Karpas-422 (cell line): ENCODE data around the gene GAB1. TPM values are rescaled to one million over a fixed set of nuclear protein-coding genes. Genes with fewer than 3 reads are reported as not detected.

Experiments used
- DNase-seq: peaks from one replicate; pipeline ENCODE4 v3.0.0-alpha.2; 2015
- H2AFZ ChIP-seq: fragments of 200-600 bp; sonication (generic); 2 replicates; pipeline ENCODE4 v1.6.1; 2014; ENCODE audit warnings: antibody characterized with exemption, low read length, mixed read lengths
- H3K27ac ChIP-seq: fragments of 200-600 bp; sonication (generic); 2 replicates; pipeline ENCODE4 v1.5.1; 2014; ENCODE audit warnings: mild to moderate bottlenecking, low read length, moderate library complexity
- H3K27me3 ChIP-seq: fragments of 200-600 bp; sonication (generic); 2 replicates; pipeline ENCODE4 v1.6.1; 2014; ENCODE audit warnings: low read length, mixed read lengths
- H3K36me3 ChIP-seq: fragments of 200-600 bp; sonication (generic); 2 replicates; pipeline ENCODE4 v1.6.1; 2014; ENCODE audit warnings: low read length, mixed read lengths; ENCODE audit not compliant: insufficient read depth
- H3K4me1 ChIP-seq: fragments of 200-600 bp; sonication (generic); 2 replicates; pipeline ENCODE4 v1.6.1; 2014; ENCODE audit warnings: mild to moderate bottlenecking, low read length, mixed read lengths
- H3K4me2 ChIP-seq: fragments of 200-600 bp; sonication (generic); 2 replicates; pipeline ENCODE4 v1.6.1; 2014; ENCODE audit warnings: low read length, low read depth, mild to moderate bottlenecking; ENCODE audit not compliant: poor library complexity, severe bottlenecking
- H3K4me3 ChIP-seq: fragments of 200-600 bp; sonication (generic); 2 replicates; pipeline ENCODE4 v1.5.1; 2014; ENCODE audit warnings: mild to moderate bottlenecking, antibody characterized with exemption, low read length, mixed read lengths
- H3K79me2 ChIP-seq: fragments of 200-600 bp; sonication (generic); 2 replicates; pipeline ENCODE4 v1.6.1; 2014; ENCODE audit warnings: mild to moderate bottlenecking, low read length, mixed read lengths
- H3K9ac ChIP-seq: fragments of 200-600 bp; sonication (generic); 2 replicates; pipeline ENCODE4 v1.6.0; 2014; ENCODE audit warnings: low read length
- H3K9me2 ChIP-seq: fragments of 200-600 bp; sonication (generic), shearing (Covaris generic); replicated peaks from 2 replicates; pipeline ENCODE4 v1.6.0; 2014; ENCODE audit warnings: mild to moderate bottlenecking, low read length, moderate library complexity; ENCODE audit not compliant: insufficient read depth
- H3K9me3 ChIP-seq: fragments of 300-700, 200-600 bp; sonication (generic); 2 replicates; pipeline ENCODE4 v1.6.1; 2014; ENCODE audit warnings: low read length, mixed read lengths
- H4K20me1 ChIP-seq: fragments of 200-600 bp; sonication (generic); 2 replicates; pipeline ENCODE4 v1.6.1; 2014; ENCODE audit warnings: mild to moderate bottlenecking, antibody characterized with exemption, low read length, low read depth; ENCODE audit not compliant: insufficient read depth
- total RNA-seq: library from RNA; depleted of rRNA; stranded (reverse); fragments of >200 nt; shearing (Covaris generic); gene quantifications from 2 replicates; pipeline ENCODE4 v1.2.3, GENCODE V29; 2014; ENCODE audit warnings: low replicate concordance

GAB1 gene
- total RNA-seq, 1 experiment from 2014 or later: not detected

DNA sequence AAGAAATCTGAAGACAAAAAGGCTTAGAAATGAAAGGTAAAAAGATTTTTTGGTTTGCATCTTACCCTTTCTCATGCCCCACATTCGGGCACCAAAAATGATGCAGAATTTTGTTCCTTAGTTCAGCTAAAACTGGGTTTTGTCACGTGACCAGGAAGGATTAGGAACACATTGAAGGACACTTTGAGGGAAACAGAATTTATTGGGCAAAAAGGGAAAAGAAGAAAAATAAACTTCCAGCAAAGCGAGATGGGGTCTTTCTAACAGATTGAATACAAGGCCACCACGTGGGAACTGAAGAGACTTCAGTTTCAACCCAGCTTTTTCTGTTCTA, 95.5 kb downstream of the GAB1 start:
- H3K27ac ChIP-seq: no peak overlapping the region
- H3K4me1 ChIP-seq: no peaks in the 10 kb centered on the region
- H3K4me3 ChIP-seq: no peak overlapping the region
- no peak overlapping the region for H3K9ac ChIP-seq
- H3K27me3 ChIP-seq: no peaks in the 10 kb centered on the region
- no peaks in the 10 kb centered on the region for H3K9me2 ChIP-seq
- H4K20me1 ChIP-seq: no peaks in the 10 kb centered on the region
- no peaks in the 10 kb centered on the region for H3K79me2 ChIP-seq
- no peak for DNase-seq
- H2AFZ ChIP-seq: no peak overlapping the region
- H3K9me3 ChIP-seq: 0 out of 2 replicates have a peak, but pooled peaks cover 3% of the 10 kb centered on the region
- no peak overlapping the region for H3K4me2 ChIP-seq
- H3K36me3 ChIP-seq: no peaks in the 10 kb centered on the region

- Histone ChIP-seq H3K4me3 (no peak overlapping the region), H3K9me3 (0 out of 2 replicates have a peak, but pooled peaks cover 3% of the 10 kb centered on the region), H2AFZ (no peak overlapping the region), H3K4me1 (no peaks in the 10 kb centered on the region), H3K36me3 (no peaks in the 10 kb centered on the region), H3K79me2 (no peaks in the 10 kb centered on the region), H4K20me1 (no peaks in the 10 kb centered on the region), H3K9ac (no peak overlapping the region), H3K9me2 (no peaks in the 10 kb centered on the region), H3K4me2 (no peak overlapping the region), H3K27me3 (no peaks in the 10 kb centered on the region), H3K27ac (no peak overlapping the region)
- DNase-seq: no peak
Observed at GRCh38 chr4:143433231-143433630, 96.6 kb downstream of the GAB1 start.

GRCh38 chr4:143435955-143436354, 99.3 kb downstream of the GAB1 start:
- H3K9me3 ChIP-seq: no peaks in the 10 kb centered on the region
- no peak overlapping the region for H2AFZ ChIP-seq
- no peak overlapping the region for H3K27ac ChIP-seq
- no peak overlapping the region for H3K4me2 ChIP-seq
- H3K79me2 ChIP-seq: no peaks in the 10 kb centered on the region
- H3K4me3 ChIP-seq: no peak overlapping the region
- H3K36me3 ChIP-seq: no peaks in the 10 kb centered on the region
- no peak for DNase-seq
- H3K4me1 ChIP-seq: no peaks in the 10 kb centered on the region
- H4K20me1 ChIP-seq: no peaks in the 10 kb centered on the region
- H3K9ac ChIP-seq: no peak overlapping the region
- no peaks in the 10 kb centered on the region for H3K27me3 ChIP-seq
- no peaks in the 10 kb centered on the region for H3K9me2 ChIP-seq

- H3K9me2 ChIP-seq: no peaks in the 10 kb centered on the region
- no peak overlapping the region for H3K9ac ChIP-seq
- DNase-seq: no peak
- no peaks in the 10 kb centered on the region for H4K20me1 ChIP-seq
- H3K9me3 ChIP-seq: no peaks in the 10 kb centered on the region
- no peak overlapping the region for H3K4me2 ChIP-seq
- no peak overlapping the region for H3K27ac ChIP-seq
- H3K4me1 ChIP-seq: no peaks in the 10 kb centered on the region
- H3K4me3 ChIP-seq: no peak overlapping the region
- no peaks in the 10 kb centered on the region for H3K27me3 ChIP-seq
- no peaks in the 10 kb centered on the region for H3K79me2 ChIP-seq
- no peaks in the 10 kb centered on the region for H3K36me3 ChIP-seq
- H2AFZ ChIP-seq: no peak overlapping the region
Observed at GRCh38 chr4:143437476-143437875, 100.8 kb downstream of the GAB1 start.

- H3K27me3 ChIP-seq: no peaks in the 10 kb centered on the region
- DNase-seq: no peak
- H2AFZ ChIP-seq: no peak overlapping the region
Observed at GRCh38 chr4:143437937-143438336, 101.3 kb downstream of the GAB1 start.

GRCh38 chr4:143438710-143439109, 102.0 kb downstream of the GAB1 start:
- H3K9me2 ChIP-seq: no peaks in the 10 kb centered on the region
- no peak overlapping the region for H3K9ac ChIP-seq
- no peaks in the 10 kb centered on the region for H3K9me3 ChIP-seq
- H3K4me3 ChIP-seq: no peak overlapping the region
- H3K36me3 ChIP-seq: no peaks in the 10 kb centered on the region
- H3K27me3 ChIP-seq: no peaks in the 10 kb centered on the region
- no peaks in the 10 kb centered on the region for H3K4me1 ChIP-seq
- H3K4me2 ChIP-seq: no peak overlapping the region
- H2AFZ ChIP-seq: no peak overlapping the region
- H3K79me2 ChIP-seq: no peaks in the 10 kb centered on the region
- no peak overlapping the region for H3K27ac ChIP-seq
- no peak for DNase-seq
- H4K20me1 ChIP-seq: no peaks in the 10 kb centered on the region

More at GRCh38 chr4:143437937-143438336, 101.3 kb downstream of the GAB1 start:
- H3K9ac ChIP-seq: no peak overlapping the region
- no peaks in the 10 kb centered on the region for H3K9me2 ChIP-seq
- no peaks in the 10 kb centered on the region for H3K36me3 ChIP-seq
- H3K4me1 ChIP-seq: no peaks in the 10 kb centered on the region
- H3K4me2 ChIP-seq: no peak overlapping the region
- H3K9me3 ChIP-seq: no peaks in the 10 kb centered on the region
- H4K20me1 ChIP-seq: no peaks in the 10 kb centered on the region
- no peak overlapping the region for H3K4me3 ChIP-seq
- H3K27ac ChIP-seq: no peak overlapping the region
- H3K79me2 ChIP-seq: no peaks in the 10 kb centered on the region

- Histone ChIP-seq H3K9me3 (no peaks in the 10 kb centered on the region), H3K27ac (no peak overlapping the region), H3K27me3 (no peaks in the 10 kb centered on the region), H4K20me1 (no peaks in the 10 kb centered on the region), H3K36me3 (no peaks in the 10 kb centered on the region), H3K9me2 (no peaks in the 10 kb centered on the region), H3K4me1 (no peaks in the 10 kb centered on the region), H3K4me2 (no peak overlapping the region), H3K9ac (no peak overlapping the region), H3K79me2 (no peaks in the 10 kb centered on the region), H3K4me3 (no peak overlapping the region), H2AFZ (no peak overlapping the region)
- DNase-seq: no peak
Observed at GRCh38 chr4:143441109-143441508, 104.4 kb downstream of the GAB1 start.

- Histone ChIP-seq H3K4me1 (no peaks in the 10 kb centered on the region), H3K9me2 (no peaks in the 10 kb centered on the region), H3K9me3 (no peaks in the 10 kb centered on the region), H2AFZ (no peak overlapping the region), H3K36me3 (no peaks in the 10 kb centered on the region), H3K27ac (no peak overlapping the region), H3K79me2 (no peaks in the 10 kb centered on the region), H3K4me3 (no peak overlapping the region), H4K20me1 (no peaks in the 10 kb centered on the region), H3K4me2 (no peak overlapping the region), H3K27me3 (no peaks in the 10 kb centered on the region), H3K9ac (no peak overlapping the region)
- no peak for DNase-seq
Observed at GRCh38 chr4:143441678-143442077, 105.0 kb downstream of the GAB1 start.

DNA sequence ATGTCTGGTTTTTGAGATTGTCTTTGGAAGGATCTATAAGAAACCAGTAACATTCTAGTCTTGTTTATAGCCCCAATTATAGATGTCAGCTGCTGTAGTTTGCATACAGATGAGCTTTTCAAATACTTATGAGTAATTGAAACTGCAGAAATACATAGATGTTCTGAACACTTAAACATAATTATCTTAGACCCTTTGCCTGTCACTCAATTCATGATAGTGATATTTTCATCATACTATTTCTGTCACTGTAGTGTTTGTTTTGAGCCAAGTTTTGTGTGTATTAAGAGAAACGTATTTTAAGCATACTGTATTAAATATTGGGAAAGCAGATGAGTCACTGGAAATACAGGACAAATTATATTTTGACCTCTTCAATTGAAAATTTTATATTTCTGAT, 107.1 kb downstream of the GAB1 start:
- H3K9me3 ChIP-seq: no peaks in the 10 kb centered on the region
- H3K36me3 ChIP-seq: no peaks in the 10 kb centered on the region
- H3K4me2 ChIP-seq: no peak overlapping the region

More for the DNA sequence above, 107.1 kb downstream of the GAB1 start:
- Histone ChIP-seq H3K79me2 (no peaks in the 10 kb centered on the region), H3K9me2 (no peaks in the 10 kb centered on the region), H3K4me1 (no peaks in the 10 kb centered on the region), H3K27me3 (no peaks in the 10 kb centered on the region), H3K27ac (no peak overlapping the region), H3K9ac (no peak overlapping the region), H3K4me3 (no peak overlapping the region), H2AFZ (no peak overlapping the region), H4K20me1 (no peaks in the 10 kb centered on the region)
- no peak for DNase-seq
